NB4 (cell line): Measurements from ENCODE around the gene SDHAF4.

Source experiments
- MYC ChIP-seq: IDR thresholded peaks from 2 replicates; pipeline ENCODE4 v1.6.1; 2011; ENCODE audit warnings: low read depth, low read length
- POLR2A ChIP-seq: IDR thresholded peaks from 2 replicates; pipeline ENCODE4 v1.6.1; 2011; ENCODE audit warnings: mild to moderate bottlenecking; ENCODE audit not compliant: insufficient read length; ENCODE audit errors: extremely low read depth
- TF ChIP-seq, protein P1 (sequence below): IDR thresholded peaks from one replicate; pipeline ENCODE4 v1.5.1; 2012; ENCODE audit warnings: low read depth, low read length
- TF ChIP-seq, protein P2 (sequence below): IDR thresholded peaks from 2 replicates; pipeline ENCODE4 v1.6.1; 2011; ENCODE audit warnings: low read depth, low read length

- TF ChIP-seq, protein P1, sequence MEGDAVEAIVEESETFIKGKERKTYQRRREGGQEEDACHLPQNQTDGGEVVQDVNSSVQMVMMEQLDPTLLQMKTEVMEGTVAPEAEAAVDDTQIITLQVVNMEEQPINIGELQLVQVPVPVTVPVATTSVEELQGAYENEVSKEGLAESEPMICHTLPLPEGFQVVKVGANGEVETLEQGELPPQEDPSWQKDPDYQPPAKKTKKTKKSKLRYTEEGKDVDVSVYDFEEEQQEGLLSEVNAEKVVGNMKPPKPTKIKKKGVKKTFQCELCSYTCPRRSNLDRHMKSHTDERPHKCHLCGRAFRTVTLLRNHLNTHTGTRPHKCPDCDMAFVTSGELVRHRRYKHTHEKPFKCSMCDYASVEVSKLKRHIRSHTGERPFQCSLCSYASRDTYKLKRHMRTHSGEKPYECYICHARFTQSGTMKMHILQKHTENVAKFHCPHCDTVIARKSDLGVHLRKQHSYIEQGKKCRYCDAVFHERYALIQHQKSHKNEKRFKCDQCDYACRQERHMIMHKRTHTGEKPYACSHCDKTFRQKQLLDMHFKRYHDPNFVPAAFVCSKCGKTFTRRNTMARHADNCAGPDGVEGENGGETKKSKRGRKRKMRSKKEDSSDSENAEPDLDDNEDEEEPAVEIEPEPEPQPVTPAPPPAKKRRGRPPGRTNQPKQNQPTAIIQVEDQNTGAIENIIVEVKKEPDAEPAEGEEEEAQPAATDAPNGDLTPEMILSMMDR = no peak
- no peak for TF ChIP-seq POLR2A
- TF ChIP-seq MYC = no peak
- TF ChIP-seq, protein P2, sequence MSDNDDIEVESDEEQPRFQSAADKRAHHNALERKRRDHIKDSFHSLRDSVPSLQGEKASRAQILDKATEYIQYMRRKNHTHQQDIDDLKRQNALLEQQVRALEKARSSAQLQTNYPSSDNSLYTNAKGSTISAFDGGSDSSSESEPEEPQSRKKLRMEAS = no peak
Observed at GRCh38 chr6:70574643-70575042, 7.9 kb downstream of the SDHAF4 start.
